Measurements from ENCODE around the gene CSN1S1. TPM values are rescaled to one million over a fixed set of nuclear protein-coding genes. Genes with fewer than 3 reads are reported as not detected.

Gene CSN1S1
- total and polyA plus RNA-seq, 4 donors, result not detected

GRCh38 chr4:69894186-69894585, 36.7 kb upstream of the CSN1S1 start:
- Histone ChIP-seq H3K9me3 (ENCODE audit: control insufficient read depth in 4 of 4, low read length in 3 of 4) (no peaks in the 10 kb centered on the region), H3K27me3 (ENCODE audit: control insufficient read depth in 4 of 4, insufficient read depth in 4 of 4, low read length in 3 of 4) (no peaks in the 10 kb centered on the region), H3K4me1 (ENCODE audit: control insufficient read depth in 4 of 4, insufficient read depth in 4 of 4, low read length in 3 of 4) (no peaks in the 10 kb centered on the region), H3K27ac (ENCODE audit: low read depth in 1 of 2, low read length in 2 of 2) (no peak overlapping the region), H3K9ac (ENCODE audit: low read depth in 1 of 2, low read length in 2 of 2) (no peak overlapping the region), H3K36me3 (ENCODE audit: control insufficient read depth in 4 of 4, insufficient read depth in 3 of 4, low read depth in 1 of 4, low read length in 3 of 4) (no peaks in the 10 kb centered on the region), H3K4me3 (ENCODE audit: low read depth in 1 of 3, low read length in 3 of 3) (no peak overlapping the region)
- TF ChIP-seq HNF4A (conservative IDR thresholded peaks at IDR 0.05), result no peak
- TF ChIP-seq ZBTB33 (IDR thresholded peaks at IDR 0.05), result no peak
- no peak for TF ChIP-seq CTCF (IDR thresholded peaks at IDR 0.05; ENCODE audit: low read depth, low read length, missing input control)
- TF ChIP-seq HNF4G (IDR thresholded peaks at IDR 0.05), result no peak
- 18% methylated on average over 5 of the region's 5 CpGs for WGBS
- DNase-seq (ENCODE audit: low spot score), result no peak

- H3K9me3 ChIP-seq (ENCODE audit: control insufficient read depth in 4 of 4, low read length in 3 of 4), result no peaks in the 10 kb centered on the region
- no peak overlapping the region for H3K27ac ChIP-seq (ENCODE audit: low read depth in 1 of 2, low read length in 2 of 2)
- TF ChIP-seq GABPA (IDR thresholded peaks at IDR 0.05 in 1 of 2, conservative IDR thresholded peaks at IDR 0.05 in 1 of 2) (no peak), EGR1 (IDR thresholded peaks at IDR 0.05; ENCODE audit: low read depth in 2 of 2) (no peak), ATF3 (IDR thresholded peaks at IDR 0.05) (no peak), SP1 (IDR thresholded peaks at IDR 0.05) (no peak), FOXA2 (IDR thresholded peaks at IDR 0.05) (no peak), CTCF (IDR thresholded peaks at IDR 0.05; ENCODE audit: low read depth, low read length, missing input control) (no peak), FOXA1 (IDR thresholded peaks at IDR 0.05) (no peak), REST (IDR thresholded peaks at IDR 0.05) (no peak), MAX (IDR thresholded peaks at IDR 0.05) (no peak)
- H3K27me3 ChIP-seq (ENCODE audit: control insufficient read depth in 4 of 4, insufficient read depth in 4 of 4, low read length in 3 of 4), result no peaks in the 10 kb centered on the region
- no peak for DNase-seq (ENCODE audit: low spot score)
- 92% methylated on average over 3 of the region's 3 CpGs for WGBS
- no peaks in the 10 kb centered on the region for H3K36me3 ChIP-seq (ENCODE audit: control insufficient read depth in 4 of 4, insufficient read depth in 3 of 4, low read depth in 1 of 4, low read length in 3 of 4)
- no peak overlapping the region for H3K4me3 ChIP-seq (ENCODE audit: low read depth in 1 of 3, low read length in 3 of 3)
- H3K4me1 ChIP-seq (ENCODE audit: control insufficient read depth in 4 of 4, insufficient read depth in 4 of 4, low read length in 3 of 4), result no peaks in the 10 kb centered on the region
- no peak overlapping the region for H3K9ac ChIP-seq (ENCODE audit: low read depth in 1 of 2, low read length in 2 of 2)
Observed at GRCh38 chr4:69894721-69895120, 36.1 kb upstream of the CSN1S1 start.
